Measurements from ENCODE around the gene ATRX.

The ATRX gene

GRCh38 chrX:77455437-77455836 is 330.6 kb downstream of the ATRX start:
- Histone ChIP-seq H3K4me3 (ENCODE audit: low read depth in 1 of 2, low read length in 2 of 2) (no peak overlapping the region), H3K4me1 (ENCODE audit: control insufficient read depth in 1 of 2, insufficient read depth in 2 of 2, low read length in 2 of 2) (no peaks in the 10 kb centered on the region), H3K27me3 (ENCODE audit: low read depth, low read length) (no peaks in the 10 kb centered on the region), H3K36me3 (ENCODE audit: control insufficient read depth in 1 of 2, insufficient read depth in 2 of 2, low read length in 2 of 2) (no peaks in the 10 kb centered on the region), H3K9me3 (ENCODE audit: control insufficient read depth in 1 of 2, low read length in 2 of 2) (no peaks in the 10 kb centered on the region), H3K27ac (ENCODE audit: low read length) (no peak overlapping the region)

All from muscle layer of duodenum (tissue), 2 donors.